VCaP (cell line): ENCODE measurements around the gene UCP3.

Experiments
- H3K27ac ChIP-seq: fragments of 450-650 bp; 2 replicates; pipeline ENCODE4 v1.5.1; 2017
- CTCF ChIP-seq: fragments of 450-650 bp; conservative IDR thresholded peaks from 2 replicates; pipeline ENCODE4 v1.5.1; 2017; ENCODE audit warnings: mild to moderate bottlenecking, moderate library complexity

Gene UCP3

DNA sequence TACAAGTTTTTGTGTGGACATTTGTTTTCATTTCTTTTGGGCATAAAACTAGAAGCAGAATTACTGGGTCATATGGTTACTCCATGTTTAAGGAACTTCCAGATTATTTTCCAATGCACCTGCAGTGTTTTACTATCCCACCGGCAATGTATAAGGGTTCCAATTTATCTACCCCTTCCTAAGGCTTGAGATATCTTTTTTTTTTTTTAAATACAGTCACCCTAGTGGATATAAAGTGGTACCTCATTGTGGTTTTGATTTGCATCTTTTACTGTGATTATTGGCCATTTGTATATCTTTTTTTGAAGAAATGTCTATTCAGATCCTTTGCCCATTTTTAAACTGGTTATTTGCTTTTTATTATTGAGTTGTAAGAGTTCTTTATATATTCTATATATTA is 34.6 kb upstream of the UCP3 start:
- H3K27ac ChIP-seq: no peak overlapping the region
- no peak for TF ChIP-seq CTCF

- no peak for TF ChIP-seq CTCF
- H3K27ac ChIP-seq: no peak overlapping the region
Measured at GRCh38 chr11:74037309-74037708, 28.4 kb upstream of the UCP3 start.

DNA sequence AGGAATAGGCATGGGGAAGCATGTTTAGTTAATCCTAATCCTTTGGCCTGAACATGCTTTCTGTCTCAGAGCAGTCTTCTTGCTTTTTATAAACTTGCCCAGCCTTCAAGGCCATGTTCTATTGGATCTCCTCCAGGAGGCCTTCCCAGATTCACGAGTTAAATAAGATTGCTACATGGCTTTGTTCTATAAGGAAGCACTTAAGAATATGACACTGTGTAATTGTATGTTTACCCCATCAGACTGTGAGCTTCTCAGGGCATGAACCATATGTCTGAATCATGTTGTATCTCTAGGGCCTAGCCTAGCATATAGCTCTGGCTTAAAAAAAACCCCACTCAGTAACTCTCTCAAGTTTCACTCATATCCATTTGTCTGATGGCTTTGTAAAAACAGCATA is 26.4 kb upstream of the UCP3 start:
- H3K27ac ChIP-seq: no peak overlapping the region; the same call in 1 of the 2 replicates

DNA sequence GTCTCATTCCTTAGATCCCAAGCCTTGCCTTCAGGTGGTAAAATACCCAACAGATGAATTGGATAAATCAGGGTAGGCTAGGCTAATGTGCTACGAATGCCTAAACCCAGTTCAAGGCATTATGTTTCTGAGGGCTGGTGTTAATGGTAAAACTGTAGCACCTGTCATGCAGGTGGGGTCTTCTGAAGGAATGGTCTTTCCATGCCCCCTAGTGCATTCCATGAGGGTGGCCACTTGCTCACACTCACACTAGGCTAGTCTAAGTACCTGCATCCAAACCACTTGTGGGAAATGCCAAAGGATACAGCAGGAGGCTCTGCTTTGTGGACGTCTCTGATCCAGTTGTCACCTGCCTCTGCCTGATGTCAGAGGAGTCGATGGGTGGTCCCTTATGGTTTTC is 24.2 kb upstream of the UCP3 start:
- TF ChIP-seq CTCF: no peak
- no peak overlapping the region for H3K27ac ChIP-seq

More for the DNA sequence above, 26.4 kb upstream of the UCP3 start:
- no peak for TF ChIP-seq CTCF

DNA sequence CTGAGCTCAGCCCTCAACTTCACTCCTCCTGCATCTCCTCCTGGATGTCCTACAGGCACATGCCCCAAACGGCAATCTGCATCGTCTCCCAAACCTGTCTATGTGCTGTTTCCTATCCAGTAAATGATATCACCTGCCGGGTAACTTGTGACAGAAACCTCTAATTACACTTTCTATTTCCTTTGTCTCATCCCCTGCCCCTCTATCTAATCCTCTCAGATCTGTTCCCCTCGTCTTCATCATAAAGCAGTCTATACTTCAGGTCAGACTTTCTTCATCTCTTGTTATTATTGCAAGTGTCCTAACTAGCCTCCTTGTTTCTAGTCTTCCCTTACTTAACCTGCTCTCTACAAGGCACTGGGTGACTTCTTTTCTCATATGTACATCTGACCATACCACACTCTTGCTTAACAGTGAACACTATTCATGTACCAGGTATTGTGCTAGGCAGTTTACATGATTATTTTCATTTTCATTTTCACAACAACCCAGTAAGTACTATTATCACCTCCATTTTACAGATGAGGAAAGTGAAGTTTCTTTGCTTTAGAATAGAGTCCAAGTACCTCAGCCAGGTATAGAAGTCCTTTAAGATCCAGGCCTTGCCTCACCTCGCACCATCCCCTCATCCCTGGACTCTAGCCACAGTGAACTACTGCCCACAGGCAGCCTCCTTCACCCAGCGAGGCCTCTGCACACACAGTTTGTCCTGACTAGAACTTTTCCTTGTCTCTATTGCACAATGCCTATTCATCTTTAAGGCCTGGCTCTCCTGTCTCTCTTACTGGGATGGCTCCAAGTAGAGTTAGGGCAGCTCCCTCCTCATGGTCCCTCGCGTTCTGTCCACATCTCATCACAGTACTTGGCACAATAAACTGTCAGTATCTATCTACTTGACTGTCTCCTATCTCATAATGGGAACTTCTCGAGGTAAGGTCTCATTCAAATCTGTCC is 22.1 kb upstream of the UCP3 start:
- no peak for TF ChIP-seq CTCF
- H3K27ac ChIP-seq: no peak overlapping the region

GRCh38 chr11:74025467-74026166 is 16.7 kb upstream of the UCP3 start:
- no peak for TF ChIP-seq CTCF
- H3K27ac ChIP-seq: no peak overlapping the region

DNA sequence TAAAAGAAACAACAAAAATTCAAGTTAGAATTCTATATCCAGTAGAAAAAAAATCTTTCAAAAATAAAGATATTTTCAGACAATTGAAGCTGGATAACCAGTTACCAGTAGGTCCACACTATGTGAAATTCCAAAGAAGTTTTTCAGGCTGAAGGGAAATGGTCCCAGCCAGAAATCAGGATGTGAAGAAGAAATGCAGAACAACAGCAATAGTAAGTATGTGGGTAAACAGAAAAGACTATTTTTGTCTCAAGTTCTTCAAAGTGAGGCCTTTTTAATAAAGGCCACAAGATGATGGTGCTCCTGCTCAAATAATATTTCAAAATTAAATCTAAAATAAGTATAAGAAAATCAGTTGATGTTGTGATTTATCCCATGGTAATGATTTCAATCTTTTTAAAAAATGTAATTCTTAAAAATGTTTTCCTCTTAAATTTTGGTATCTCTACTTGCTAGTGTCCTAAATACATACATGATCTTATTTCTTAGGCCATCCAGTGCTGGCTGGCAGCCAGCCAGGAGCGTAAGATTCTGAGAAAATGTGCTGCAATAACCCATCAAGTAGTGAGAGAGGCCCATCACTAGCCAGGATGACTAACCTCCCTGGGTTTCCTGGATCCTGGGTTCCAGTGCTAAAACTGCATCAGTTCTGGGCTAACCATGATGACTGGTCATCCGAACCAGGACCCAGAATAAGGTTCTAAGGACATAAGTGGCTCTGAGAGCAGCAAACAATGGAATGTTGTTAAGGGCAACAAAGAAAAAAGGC is 15.6 kb upstream of the UCP3 start:
- H3K27ac ChIP-seq: no peak overlapping the region
- no peak for TF ChIP-seq CTCF
